ENCODE data around the gene PFKFB2. TPM values are rescaled to one million over a fixed set of nuclear protein-coding genes. Genes with fewer than 3 reads are reported as not detected.

PFKFB2 gene
- total RNA-seq, 1 donor from 2014 or later, result 49.9 TPM

DNA sequence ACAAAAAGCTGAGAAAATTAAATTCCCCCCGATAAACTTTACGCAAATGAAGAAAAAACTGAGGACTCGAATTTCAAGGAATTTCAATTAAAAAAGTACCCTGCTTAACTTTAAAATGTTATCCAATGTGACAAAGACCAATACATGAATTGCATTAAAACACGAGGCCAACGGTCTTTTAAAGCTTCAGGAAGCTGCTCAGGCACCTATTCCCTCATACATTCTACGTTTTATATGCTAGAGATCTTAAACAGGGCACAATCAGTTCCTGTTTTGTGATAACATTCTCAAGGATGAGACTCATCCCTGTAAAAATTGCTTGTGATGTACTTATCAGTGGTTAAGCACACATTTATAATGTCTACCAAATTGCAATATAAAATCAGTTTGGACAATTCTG, 5.0 kb upstream of the PFKFB2 start:
- DNase-seq, result no peak
- Histone ChIP-seq H3K27ac (no peak overlapping the region), H3K27me3 (no peaks in the 10 kb centered on the region), H3K36me3 (peaks cover 29% of the 10 kb centered on the region), H3K4me3 (no peak overlapping the region), H3K9me3 (no peaks in the 10 kb centered on the region), H3K4me1 (peaks cover 48% of the 10 kb centered on the region)
- intact Hi-C loops (cut with DNase I), result no loop called here
- ATAC-seq, result no peak
- TF ChIP-seq, protein P1, sequence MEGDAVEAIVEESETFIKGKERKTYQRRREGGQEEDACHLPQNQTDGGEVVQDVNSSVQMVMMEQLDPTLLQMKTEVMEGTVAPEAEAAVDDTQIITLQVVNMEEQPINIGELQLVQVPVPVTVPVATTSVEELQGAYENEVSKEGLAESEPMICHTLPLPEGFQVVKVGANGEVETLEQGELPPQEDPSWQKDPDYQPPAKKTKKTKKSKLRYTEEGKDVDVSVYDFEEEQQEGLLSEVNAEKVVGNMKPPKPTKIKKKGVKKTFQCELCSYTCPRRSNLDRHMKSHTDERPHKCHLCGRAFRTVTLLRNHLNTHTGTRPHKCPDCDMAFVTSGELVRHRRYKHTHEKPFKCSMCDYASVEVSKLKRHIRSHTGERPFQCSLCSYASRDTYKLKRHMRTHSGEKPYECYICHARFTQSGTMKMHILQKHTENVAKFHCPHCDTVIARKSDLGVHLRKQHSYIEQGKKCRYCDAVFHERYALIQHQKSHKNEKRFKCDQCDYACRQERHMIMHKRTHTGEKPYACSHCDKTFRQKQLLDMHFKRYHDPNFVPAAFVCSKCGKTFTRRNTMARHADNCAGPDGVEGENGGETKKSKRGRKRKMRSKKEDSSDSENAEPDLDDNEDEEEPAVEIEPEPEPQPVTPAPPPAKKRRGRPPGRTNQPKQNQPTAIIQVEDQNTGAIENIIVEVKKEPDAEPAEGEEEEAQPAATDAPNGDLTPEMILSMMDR (IDR thresholded peaks at IDR 0.05), result no peak

DNA sequence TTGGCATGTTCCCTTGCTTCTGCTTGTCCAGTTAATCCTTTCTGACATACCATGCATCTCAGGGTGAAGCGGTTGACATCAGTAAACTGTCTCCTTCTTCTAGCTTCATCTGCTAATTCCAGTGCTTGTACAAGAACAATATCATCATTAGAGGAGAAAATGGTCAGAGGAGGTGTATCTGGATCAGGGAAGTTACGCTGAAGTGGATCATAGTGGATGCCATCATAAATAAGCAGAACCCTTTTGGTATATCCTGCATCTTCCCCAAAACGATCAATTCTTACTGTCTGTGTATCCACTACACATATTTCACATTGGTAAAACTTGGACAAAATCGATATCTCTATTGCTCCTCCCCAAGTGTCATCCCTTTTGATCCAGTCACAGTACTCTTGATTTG, 4.0 kb upstream of the PFKFB2 start:
- ATAC-seq, result no peak
- Histone ChIP-seq H3K27me3 (no peaks in the 10 kb centered on the region), H3K9me3 (no peaks in the 10 kb centered on the region), H3K36me3 (peaks cover 29% of the 10 kb centered on the region), H3K4me1 (peaks cover 48% of the 10 kb centered on the region), H3K27ac (no peak overlapping the region), H3K4me3 (no peak overlapping the region)
- no peak for DNase-seq
- TF ChIP-seq, protein P1 (IDR thresholded peaks at IDR 0.05), result no peak
- intact Hi-C loops (cut with DNase I), result no loop called here

DNA sequence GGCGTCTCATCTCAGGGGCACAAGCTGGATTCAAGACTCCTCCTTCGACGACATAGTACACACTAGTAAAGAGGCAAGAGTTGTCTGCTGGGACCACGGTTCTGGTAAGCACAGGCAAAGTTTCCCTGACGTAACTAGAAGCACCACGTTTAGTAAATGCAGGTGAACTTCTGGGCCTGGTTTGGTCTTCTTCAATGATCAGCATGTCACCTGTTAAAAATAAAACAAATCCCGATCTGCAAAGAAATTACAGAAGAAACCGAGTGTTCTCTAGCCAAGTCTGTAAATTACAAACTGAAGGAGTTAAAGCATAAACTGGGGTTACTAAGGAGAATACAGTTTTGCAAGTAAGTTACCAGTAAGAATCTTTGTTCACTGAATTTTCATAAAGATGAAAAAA, 3.6 kb upstream of the PFKFB2 start:
- H3K9me3 ChIP-seq, result no peaks in the 10 kb centered on the region
- no peak overlapping the region for H3K27ac ChIP-seq
- no peaks in the 10 kb centered on the region for H3K27me3 ChIP-seq
- DNase-seq, result no peak
- no peak for ATAC-seq
- TF ChIP-seq, protein P1 (IDR thresholded peaks at IDR 0.05), result no peak
- H3K4me1 ChIP-seq, result peaks cover 48% of the 10 kb centered on the region
- H3K4me3 ChIP-seq, result peak overlapping the region; percentile 86
- H3K36me3 ChIP-seq, result peaks cover 29% of the 10 kb centered on the region
- intact Hi-C loops (cut with DNase I), result no loop called here

DNA sequence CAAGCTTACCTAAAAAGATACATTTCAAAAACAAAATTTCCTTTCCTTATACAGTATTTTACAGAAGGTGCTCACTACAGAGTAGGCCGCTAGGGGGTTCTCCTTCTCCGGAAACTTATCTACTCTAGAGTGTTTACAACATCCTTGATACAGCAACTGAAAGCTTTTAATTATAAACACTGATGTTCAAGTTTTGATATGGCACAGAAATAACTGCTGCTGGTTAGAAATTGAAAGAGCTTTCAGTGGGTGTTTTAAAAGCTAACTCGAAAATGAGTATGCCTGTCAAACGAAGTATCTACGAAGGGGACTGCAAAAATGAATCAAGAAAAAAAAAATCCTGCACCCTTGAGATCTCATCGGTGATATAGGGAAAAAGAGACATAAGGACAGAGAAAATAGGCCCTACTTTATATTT, 3.1 kb upstream of the PFKFB2 start:
- ATAC-seq (peak; percentile 40), DNase-seq (no peak)
- intact Hi-C loops (cut with DNase I), result no loop called here
- Histone ChIP-seq H3K4me3 (peak overlapping the region; percentile 86), H3K4me1 (peaks cover 47% of the 10 kb centered on the region), H3K36me3 (peaks cover 29% of the 10 kb centered on the region), H3K27me3 (no peaks in the 10 kb centered on the region), H3K27ac (peak overlapping the region; percentile 86), H3K9me3 (no peaks in the 10 kb centered on the region)
- TF ChIP-seq, protein P1 (IDR thresholded peaks at IDR 0.05), result peak; percentile 79

DNA sequence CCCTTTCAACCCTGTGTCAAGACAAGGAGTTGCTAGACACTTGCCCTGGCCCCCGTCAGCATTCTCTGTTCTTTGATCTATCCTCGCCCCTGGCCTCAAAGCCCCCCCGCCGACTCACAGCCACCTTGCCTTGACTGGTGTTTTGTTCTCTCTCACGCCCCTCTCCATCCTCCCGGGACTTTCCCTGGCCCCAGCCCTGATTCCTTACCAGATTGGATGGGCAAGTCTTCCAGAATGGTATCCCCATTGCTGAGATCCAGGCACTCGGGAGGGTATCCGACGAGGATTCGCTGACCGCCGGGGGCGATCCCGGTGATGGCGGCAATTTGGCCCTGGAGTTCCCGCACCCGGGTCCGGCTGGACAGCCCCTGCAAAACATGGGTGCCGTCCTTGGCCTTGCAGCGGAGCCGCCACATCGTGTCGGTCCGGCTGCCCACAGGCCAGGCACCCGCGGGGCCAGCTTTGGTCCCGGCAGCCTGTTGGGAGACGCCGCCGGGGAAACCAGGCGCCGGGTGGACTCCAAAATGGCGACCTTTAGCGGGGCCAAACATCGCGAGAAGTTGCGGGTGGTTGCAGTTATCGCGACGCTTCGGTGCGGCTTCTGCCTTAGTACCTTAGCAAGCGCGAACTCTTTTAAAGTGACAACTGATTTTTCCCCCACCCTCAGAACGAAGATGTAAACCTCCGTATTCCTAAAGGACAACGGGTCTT, 2.4 kb upstream of the PFKFB2 start:
- intact Hi-C loops (cut with DNase I), result no loop called here
- H3K4me1 ChIP-seq, result peaks cover 40% of the 10 kb centered on the region
- ATAC-seq, result peak; percentile 67

More for the DNA sequence above, 2.4 kb upstream of the PFKFB2 start:
- no peaks in the 10 kb centered on the region for H3K9me3 ChIP-seq
- H3K4me3 ChIP-seq, result peak overlapping the region; percentile 86
- peaks cover 29% of the 10 kb centered on the region for H3K36me3 ChIP-seq
- DNase-seq, result peak; percentile 95
- peak overlapping the region; percentile 86 for H3K27ac ChIP-seq
- no peaks in the 10 kb centered on the region for H3K27me3 ChIP-seq
- TF ChIP-seq, protein P1 (IDR thresholded peaks at IDR 0.05), result no peak

Data from upper lobe of right lung (tissue), 1 donor.